Psoas muscle (tissue), 8 donors: ENCODE measurements around the gene TSC22D4. TPM values are rescaled to one million over a fixed set of nuclear protein-coding genes. Genes with fewer than 3 reads are reported as not detected.
"Not testable (repeated sequence)": the region's sequence is repeated elsewhere in the genome, so short reads cannot be mapped to it uniquely, and the experiment has no call there.

Source experiments
- ATAC-seq, 4 donors: fragments of 200-7000 bp; cut with Tn5 transposase; one replicate each; pipeline ENCODE4 v1.9.1; 2020; ENCODE audit warnings: moderate library complexity in 3 of 4, mild to moderate bottlenecking in 2 of 4
- DNase-seq, 2 donors: peaks; one replicate each; pipeline ENCODE4 v3.0.0-alpha.2; 2020
- H3K27ac ChIP-seq: fragments of 200-600 bp; one replicate; pipeline ENCODE4 v1.8.0; 2022
- H3K27me3 ChIP-seq, 3 donors: fragments of 200-600 bp in 1 of 3; one replicate each; pipeline versions ENCODE4 v1.6.1 to v1.8.0; 2013 to 2022; ENCODE audit warnings: low read length in 2 of 3, mild to moderate bottlenecking in 2 of 3, moderate library complexity in 1 of 3; ENCODE audit not compliant: insufficient read depth in 3 of 3
- H3K36me3 ChIP-seq, 2 donors: fragments of 200-600 bp in 1 of 2; one replicate each; pipeline versions ENCODE4 v1.6.1 to v1.8.0; 2013 to 2022; ENCODE audit warnings: low read depth in 1 of 2, mild to moderate bottlenecking in 1 of 2, moderate library complexity in 1 of 2; ENCODE audit not compliant: insufficient read depth in 1 of 2
- H3K4me1 ChIP-seq: fragments of 200-600 bp; one replicate; pipeline ENCODE4 v1.8.0; 2022
- H3K4me3 ChIP-seq: fragments of 200-600 bp; one replicate; pipeline ENCODE4 v1.8.0; 2022; ENCODE audit warnings: mild to moderate bottlenecking
- H3K9me3 ChIP-seq: fragments of 200-600 bp; one replicate; pipeline ENCODE4 v1.8.0; 2022
- WGBS, 3 donors: extraction: QIAGEN DNeasy Blood & Tissue Kit; methylation state at CpG; one replicate each; pipeline versions ENCODE4 v1.1.6 to v1.1.7; 2013; 5-methylcytosine and 5-hydroxymethylcytosine counted together
- intact Hi-C, 2 donors: fragments of 100-400 bp; cut with DNase I; formaldehyde crosslinking; loops; one replicate each; pipeline versions ENCODE4 v1.11.0 to v1.14.2; 2022
- polyA plus RNA-seq, 3 donors: library from polyadenylated mRNA; stranded (reverse); fragments of 200-250 nt; gene quantifications; one replicate each; pipeline ENCODE4 v1.2.3, GENCODE V29; 2013
- total RNA-seq, 4 donors: library from RNA; stranded (reverse); fragmentation: NEBNext Ultra II Directional in 2 of 4; extraction: Animal tissue kit (Norgen Biotek cat#: 25700) in 2 of 4; gene quantifications; one replicate each; pipeline versions ENCODE4 v1.2.1 to v1.2.4, GENCODE V29; 2021 to 2023
- TF ChIP-seq, protein P1 (sequence below): fragments of 200-600 bp; IDR thresholded peaks from one replicate; pipeline ENCODE4 v1.8.0; 2022; ENCODE audit warnings: antibody characterized with exemption
- donor health status: healthy with polysubstance abuse.
- donor health status: DM: no; HTN: no; CAD: no; lungs with moderate emphysema.
- donor health status: Bipolar disorder and iron deficiency.
- donor health status: healthy.
- donor health status: DM: yes; HTN: yes; CAD: no.
- donor health status: DM: no; HTN: no; CAD: no.
- donor health status: DM: no; HTN: no; CAD: no.
- donor health status: DM: yes; HTN: yes; CAD: no.

TSC22D4 gene
- total and polyA plus RNA-seq, 7 donors: 15.7 to 24.8 (median 16.7) TPM

- TF ChIP-seq, protein P1, sequence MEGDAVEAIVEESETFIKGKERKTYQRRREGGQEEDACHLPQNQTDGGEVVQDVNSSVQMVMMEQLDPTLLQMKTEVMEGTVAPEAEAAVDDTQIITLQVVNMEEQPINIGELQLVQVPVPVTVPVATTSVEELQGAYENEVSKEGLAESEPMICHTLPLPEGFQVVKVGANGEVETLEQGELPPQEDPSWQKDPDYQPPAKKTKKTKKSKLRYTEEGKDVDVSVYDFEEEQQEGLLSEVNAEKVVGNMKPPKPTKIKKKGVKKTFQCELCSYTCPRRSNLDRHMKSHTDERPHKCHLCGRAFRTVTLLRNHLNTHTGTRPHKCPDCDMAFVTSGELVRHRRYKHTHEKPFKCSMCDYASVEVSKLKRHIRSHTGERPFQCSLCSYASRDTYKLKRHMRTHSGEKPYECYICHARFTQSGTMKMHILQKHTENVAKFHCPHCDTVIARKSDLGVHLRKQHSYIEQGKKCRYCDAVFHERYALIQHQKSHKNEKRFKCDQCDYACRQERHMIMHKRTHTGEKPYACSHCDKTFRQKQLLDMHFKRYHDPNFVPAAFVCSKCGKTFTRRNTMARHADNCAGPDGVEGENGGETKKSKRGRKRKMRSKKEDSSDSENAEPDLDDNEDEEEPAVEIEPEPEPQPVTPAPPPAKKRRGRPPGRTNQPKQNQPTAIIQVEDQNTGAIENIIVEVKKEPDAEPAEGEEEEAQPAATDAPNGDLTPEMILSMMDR: no peak
- Histone ChIP-seq H3K4me3 (no peak overlapping the region), H3K27me3 (no peaks in the 10 kb centered on the region), H3K4me1 (no peaks in the 10 kb centered on the region), H3K9me3 (no peaks in the 10 kb centered on the region), H3K36me3 (no peaks in the 10 kb centered on the region), H3K27ac (no peak overlapping the region)
- ATAC-seq (no peak), DNase-seq (no peak)
- WGBS, 3 donors: 91 to 96% (median 92%) methylated on average over 6 of the region's 6 CpGs
- intact Hi-C loops: no loop called here
These were observed 22.0 kb downstream of the TSC22D4 start for GRCh38 chr7:100457033-100457432.

- no peaks in the 10 kb centered on the region for H3K27me3 ChIP-seq
- H3K4me1 ChIP-seq: no peaks in the 10 kb centered on the region
- H3K9me3 ChIP-seq: no peaks in the 10 kb centered on the region
- no peak for DNase-seq
- no peak overlapping the region for H3K27ac ChIP-seq
- H3K36me3 ChIP-seq: no peaks in the 10 kb centered on the region
- H3K4me3 ChIP-seq: no peak overlapping the region
- intact Hi-C loops: no loop called here
- no peak for ATAC-seq
- WGBS, 3 donors: 90 to 93% (median 90%) methylated on average over 14 of the region's 14 CpGs
- TF ChIP-seq, protein P1: no peak
These were observed 22.5 kb downstream of the TSC22D4 start for GRCh38 chr7:100456562-100456961.

- WGBS, 3 donors: 85 to 88% (median 87%) methylated on average over 3 of the region's 3 CpGs
- Histone ChIP-seq H3K27me3 (no peaks in the 10 kb centered on the region), H3K36me3 (no peaks in the 10 kb centered on the region), H3K4me1 (no peaks in the 10 kb centered on the region), H3K27ac (no peak overlapping the region), H3K9me3 (no peaks in the 10 kb centered on the region), H3K4me3 (no peak overlapping the region)
- ATAC-seq: no peak
- intact Hi-C loops: no loop called here
- DNase-seq: no peak
- TF ChIP-seq, protein P1: no peak
These were observed 23.8 kb downstream of the TSC22D4 start for GRCh38 chr7:100455206-100455605.

DNA sequence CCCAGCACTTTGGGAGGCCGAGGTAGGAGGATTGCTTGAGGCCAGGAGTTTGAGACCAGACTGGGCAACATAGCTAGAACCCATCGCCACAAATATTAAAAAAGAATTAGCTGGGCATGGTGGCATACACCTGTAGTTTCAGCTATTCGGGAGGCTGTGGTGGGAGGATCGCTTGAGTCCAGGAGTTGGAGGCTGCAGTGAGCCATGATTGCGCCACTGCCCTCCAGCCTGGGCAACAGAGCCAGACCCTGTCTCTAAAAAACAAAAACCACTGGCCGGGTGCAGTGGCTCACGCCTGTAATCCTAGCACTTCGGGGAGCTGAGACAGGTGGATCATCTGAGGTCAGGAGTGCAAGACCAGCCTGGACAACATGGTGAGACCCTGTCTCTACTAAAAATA, 25.2 kb downstream of the TSC22D4 start:
- ATAC-seq, DNase-seq: not testable (repeated sequence)
- WGBS, 3 donors: 90 to 93% (median 91%) methylated on average over 8 of the region's 8 CpGs

DNA sequence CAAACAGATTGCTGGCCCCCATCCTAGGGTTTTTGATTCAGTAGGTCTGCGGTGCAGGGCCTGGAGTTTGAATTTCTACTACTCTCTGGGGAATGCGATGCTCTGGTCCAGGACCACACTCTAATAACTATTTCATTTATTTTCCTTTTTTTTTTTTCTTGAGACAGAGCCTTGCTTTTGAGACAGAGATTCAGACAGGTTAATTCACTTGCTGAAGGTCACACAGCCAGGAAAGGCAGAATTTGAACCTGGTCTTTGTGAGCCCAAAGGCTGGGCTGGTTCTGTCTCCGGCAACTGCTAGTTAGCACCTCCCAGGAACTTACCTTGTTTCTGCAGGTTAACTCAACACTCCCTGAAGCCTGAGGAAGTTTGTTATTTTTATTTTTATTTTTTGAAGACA, 26.5 kb downstream of the TSC22D4 start:
- H3K27me3 ChIP-seq: no peaks in the 10 kb centered on the region

More for the DNA sequence above, 25.2 kb downstream of the TSC22D4 start:
- H3K27ac ChIP-seq, H3K27me3 ChIP-seq, H3K4me3 ChIP-seq, H3K4me1 ChIP-seq, H3K9me3 ChIP-seq, intact Hi-C loops, H3K36me3 ChIP-seq: not testable (repeated sequence)

More for the DNA sequence above, 26.5 kb downstream of the TSC22D4 start:
- no peak for DNase-seq
- H3K27ac ChIP-seq: no peak overlapping the region
- no peak for ATAC-seq
- WGBS, 3 donors: 77 to 86% (median 78%) methylated on average over 3 of the region's 3 CpGs
- no peak overlapping the region for H3K4me3 ChIP-seq
- intact Hi-C loops: no loop called here
- H3K4me1 ChIP-seq: no peaks in the 10 kb centered on the region
- TF ChIP-seq, protein P1: no peak
- no peaks in the 10 kb centered on the region for H3K36me3 ChIP-seq
- H3K9me3 ChIP-seq: no peaks in the 10 kb centered on the region
